ENCODE results near the gene APEH. TPM values are rescaled to one million over a fixed set of nuclear protein-coding genes. Genes with fewer than 3 reads are reported as not detected.

The APEH gene
- total RNA-seq, 6 experiments from 2014 or later: 60.9 to 114 (median 90.5) TPM

DNA sequence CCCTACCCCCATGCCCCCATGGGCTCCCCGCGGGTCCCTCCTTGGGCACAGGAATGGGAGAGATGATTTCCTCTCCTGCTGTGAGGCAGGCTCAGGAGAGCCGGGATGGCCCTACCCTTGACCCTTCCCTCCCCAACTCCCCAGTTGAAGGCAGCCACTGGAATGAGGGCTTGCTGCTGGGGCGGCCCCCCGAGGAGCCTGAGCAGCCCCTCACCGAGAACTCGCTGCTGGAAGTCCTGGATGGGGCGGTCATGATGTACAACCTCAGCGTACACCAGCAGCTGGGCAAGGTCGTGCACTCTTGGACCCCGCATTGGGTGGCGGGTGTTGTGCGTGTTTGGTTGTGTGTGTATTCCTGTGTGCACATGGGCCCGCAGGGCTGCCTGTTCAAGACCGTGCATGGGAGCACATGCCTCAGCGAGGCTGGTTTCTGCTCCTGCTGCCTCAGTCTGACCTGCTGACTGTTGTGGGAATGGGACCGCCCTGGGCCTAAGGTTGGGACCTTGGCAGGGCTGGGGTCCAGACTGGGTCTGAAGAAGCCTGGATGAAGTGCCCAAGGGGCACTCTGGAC, 31.3 kb downstream of the APEH start:
- no peaks in the 10 kb centered on the region for H3K4me1 ChIP-seq
- H3K36me3 ChIP-seq: peaks cover 0 to 60% (median 23%) of the 10 kb centered on the region in 4 donors
- no peak overlapping the region for H3K4me3 ChIP-seq
- H3K27ac ChIP-seq: no peak overlapping the region
- H3K27me3 ChIP-seq: no peaks in the 10 kb centered on the region
- TF ChIP-seq, protein P1, sequence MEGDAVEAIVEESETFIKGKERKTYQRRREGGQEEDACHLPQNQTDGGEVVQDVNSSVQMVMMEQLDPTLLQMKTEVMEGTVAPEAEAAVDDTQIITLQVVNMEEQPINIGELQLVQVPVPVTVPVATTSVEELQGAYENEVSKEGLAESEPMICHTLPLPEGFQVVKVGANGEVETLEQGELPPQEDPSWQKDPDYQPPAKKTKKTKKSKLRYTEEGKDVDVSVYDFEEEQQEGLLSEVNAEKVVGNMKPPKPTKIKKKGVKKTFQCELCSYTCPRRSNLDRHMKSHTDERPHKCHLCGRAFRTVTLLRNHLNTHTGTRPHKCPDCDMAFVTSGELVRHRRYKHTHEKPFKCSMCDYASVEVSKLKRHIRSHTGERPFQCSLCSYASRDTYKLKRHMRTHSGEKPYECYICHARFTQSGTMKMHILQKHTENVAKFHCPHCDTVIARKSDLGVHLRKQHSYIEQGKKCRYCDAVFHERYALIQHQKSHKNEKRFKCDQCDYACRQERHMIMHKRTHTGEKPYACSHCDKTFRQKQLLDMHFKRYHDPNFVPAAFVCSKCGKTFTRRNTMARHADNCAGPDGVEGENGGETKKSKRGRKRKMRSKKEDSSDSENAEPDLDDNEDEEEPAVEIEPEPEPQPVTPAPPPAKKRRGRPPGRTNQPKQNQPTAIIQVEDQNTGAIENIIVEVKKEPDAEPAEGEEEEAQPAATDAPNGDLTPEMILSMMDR (IDR thresholded peaks at IDR 0.05): no peak
- no peak for TF ChIP-seq POLR2A (IDR thresholded peaks at IDR 0.05)
- ATAC-seq: no peak
- no peaks in the 10 kb centered on the region for H3K9me3 ChIP-seq
- DNase-seq: no peak
- intact Hi-C loops (cut with DNase I): loop anchor here in 1 of 2 donors (10.0 kb wide), 1 partner anchor 139 kb away; no protein-coding TSS in a partner anchor
- no CpG with 5 or more reads among the region's 17 CpGs for WGBS (ENCODE audit: insufficient coverage, low coverage, low lambda C conversion rate, missing lambda C conversion rate)

DNA sequence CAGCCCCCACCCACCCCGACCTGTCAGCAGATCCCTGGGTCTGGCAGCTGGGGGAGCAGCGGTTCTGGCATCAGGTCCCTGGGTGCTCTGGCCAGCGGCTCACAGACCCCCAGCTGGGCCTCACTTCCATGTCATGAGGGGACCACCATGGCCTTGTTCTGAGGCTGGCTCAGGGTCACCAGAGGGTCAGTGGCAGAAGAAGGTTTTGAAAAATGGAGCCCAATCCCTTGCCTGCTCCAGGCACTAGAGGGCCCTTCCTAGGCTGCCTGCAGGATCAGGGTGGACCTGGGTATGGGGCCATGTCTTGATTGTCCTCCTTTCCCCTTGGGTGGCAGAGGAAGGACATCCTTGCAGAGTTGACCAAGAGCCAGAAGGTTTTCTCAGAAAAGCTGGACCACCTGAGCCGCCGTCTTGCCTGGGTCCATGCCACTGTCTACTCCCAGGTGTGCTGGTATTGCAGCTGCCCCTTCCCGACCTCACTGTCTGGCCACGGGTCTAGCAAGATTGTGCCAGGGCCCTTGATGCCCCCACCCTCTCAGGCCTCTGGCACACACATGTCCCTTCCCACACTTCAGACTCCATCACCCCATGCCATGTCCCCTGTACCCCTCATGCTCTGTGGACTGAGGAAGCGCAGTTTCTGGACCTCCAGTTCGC, 32.4 kb downstream of the APEH start:
- Histone ChIP-seq H3K4me3 (no peak overlapping the region), H3K9me3 (no peaks in the 10 kb centered on the region), H3K36me3 (peaks cover 0 to 52% (median 22%) of the 10 kb centered on the region in 4 donors), H3K27me3 (no peaks in the 10 kb centered on the region), H3K27ac (no peak overlapping the region), H3K4me1 (no peaks in the 10 kb centered on the region)
- no peak for TF ChIP-seq POLR2A (IDR thresholded peaks at IDR 0.05)
- TF ChIP-seq, protein P1 (IDR thresholded peaks at IDR 0.05): no peak
- DNase-seq: peak in 1 of 3 donors; percentile 15
- no CpG with 5 or more reads among the region's 9 CpGs for WGBS (ENCODE audit: insufficient coverage, low coverage, low lambda C conversion rate, missing lambda C conversion rate)
- no peak for ATAC-seq
- intact Hi-C loops (cut with DNase I): loop anchor here in 1 of 2 donors (10.0 kb wide), 1 partner anchor 138 kb away; no protein-coding TSS in a partner anchor

DNA sequence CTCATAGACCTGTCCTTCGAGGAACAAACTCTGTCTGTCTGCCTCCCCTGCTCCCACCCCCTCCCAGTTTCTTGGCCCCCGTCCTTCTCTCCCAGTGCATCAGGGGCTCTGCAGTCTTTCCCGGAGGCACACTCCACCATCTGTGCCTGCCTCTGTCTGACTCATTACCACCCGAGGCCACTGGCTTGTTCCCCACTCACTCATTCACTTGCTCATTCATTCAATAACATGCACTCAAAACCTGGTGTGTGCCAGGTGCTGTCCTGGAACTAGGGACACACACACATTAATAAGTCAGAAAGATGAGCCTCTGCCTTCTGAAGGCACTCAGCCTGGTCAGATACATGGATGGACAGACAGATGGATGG, 32.9 kb downstream of the APEH start:
- Histone ChIP-seq H3K27ac (no peak overlapping the region), H3K36me3 (peaks cover 0 to 49% (median 19%) of the 10 kb centered on the region in 4 donors), H3K9me3 (no peaks in the 10 kb centered on the region), H3K27me3 (no peaks in the 10 kb centered on the region), H3K4me1 (no peaks in the 10 kb centered on the region), H3K4me3 (no peak overlapping the region)
- intact Hi-C loops (cut with DNase I): loop anchor here in 1 of 2 donors (10.0 kb wide), 1 partner anchor 138 kb away; no protein-coding TSS in a partner anchor
- DNase-seq (no peak), ATAC-seq (no peak)
- no peak for TF ChIP-seq POLR2A (IDR thresholded peaks at IDR 0.05)
- TF ChIP-seq, protein P1 (IDR thresholded peaks at IDR 0.05): no peak
- WGBS (ENCODE audit: insufficient coverage, low coverage, low lambda C conversion rate, missing lambda C conversion rate): 92% methylated on average over 2 of the region's 4 CpGs

DNA sequence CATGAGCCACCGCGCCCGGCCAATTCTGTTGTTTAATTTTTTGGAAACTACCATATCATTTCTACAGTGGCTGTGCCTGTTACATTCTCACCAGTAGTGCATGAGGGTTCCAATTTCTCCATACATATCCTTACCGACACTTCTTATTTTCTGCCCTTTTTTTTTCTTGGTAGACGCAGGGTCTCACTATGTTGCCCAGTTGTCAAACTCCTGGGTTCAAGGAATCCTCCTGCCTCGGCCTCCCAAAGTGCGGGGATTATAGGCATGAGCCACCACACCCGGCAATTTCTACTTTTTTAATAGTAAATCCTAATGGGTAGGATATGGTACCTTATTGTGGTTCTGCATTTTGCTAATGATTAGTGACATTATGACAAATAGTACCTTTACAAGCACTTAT, 35.7 kb downstream of the APEH start:
- H3K27me3 ChIP-seq: no peaks in the 10 kb centered on the region
- TF ChIP-seq, protein P1 (IDR thresholded peaks at IDR 0.05): no peak
- no peak for TF ChIP-seq POLR2A (IDR thresholded peaks at IDR 0.05)
- intact Hi-C loops (cut with DNase I): loop anchor here in 1 of 2 donors (10.0 kb wide), 1 partner anchor 135 kb away; no protein-coding TSS in a partner anchor
- no peak overlapping the region for H3K4me3 ChIP-seq
- H3K9me3 ChIP-seq: no peaks in the 10 kb centered on the region
- H3K36me3 ChIP-seq: peaks cover 0 to 32% (median 16%) of the 10 kb centered on the region in 4 donors
- WGBS (ENCODE audit: insufficient coverage, low coverage, low lambda C conversion rate, missing lambda C conversion rate): 94% methylated on average over 5 of the region's 8 CpGs
- no peak overlapping the region for H3K27ac ChIP-seq
- DNase-seq (no peak), ATAC-seq (no peak)
- H3K4me1 ChIP-seq: no peaks in the 10 kb centered on the region
